Measurements from ENCODE around the gene IPO11.

- TF ChIP-seq GABPA (IDR thresholded peaks at IDR 0.05 in 1 of 2, conservative IDR thresholded peaks at IDR 0.05 in 1 of 2) (no peak), CTCF (IDR thresholded peaks at IDR 0.05; ENCODE audit: low read depth, low read length, missing input control) (no peak), MAX (IDR thresholded peaks at IDR 0.05) (no peak), ATF3 (IDR thresholded peaks at IDR 0.05) (no peak), JUND (IDR thresholded peaks at IDR 0.05) (no peak), TAF1 (conservative IDR thresholded peaks at IDR 0.05) (no peak), SP1 (IDR thresholded peaks at IDR 0.05) (no peak)
- TF ChIP-seq, protein P1, sequence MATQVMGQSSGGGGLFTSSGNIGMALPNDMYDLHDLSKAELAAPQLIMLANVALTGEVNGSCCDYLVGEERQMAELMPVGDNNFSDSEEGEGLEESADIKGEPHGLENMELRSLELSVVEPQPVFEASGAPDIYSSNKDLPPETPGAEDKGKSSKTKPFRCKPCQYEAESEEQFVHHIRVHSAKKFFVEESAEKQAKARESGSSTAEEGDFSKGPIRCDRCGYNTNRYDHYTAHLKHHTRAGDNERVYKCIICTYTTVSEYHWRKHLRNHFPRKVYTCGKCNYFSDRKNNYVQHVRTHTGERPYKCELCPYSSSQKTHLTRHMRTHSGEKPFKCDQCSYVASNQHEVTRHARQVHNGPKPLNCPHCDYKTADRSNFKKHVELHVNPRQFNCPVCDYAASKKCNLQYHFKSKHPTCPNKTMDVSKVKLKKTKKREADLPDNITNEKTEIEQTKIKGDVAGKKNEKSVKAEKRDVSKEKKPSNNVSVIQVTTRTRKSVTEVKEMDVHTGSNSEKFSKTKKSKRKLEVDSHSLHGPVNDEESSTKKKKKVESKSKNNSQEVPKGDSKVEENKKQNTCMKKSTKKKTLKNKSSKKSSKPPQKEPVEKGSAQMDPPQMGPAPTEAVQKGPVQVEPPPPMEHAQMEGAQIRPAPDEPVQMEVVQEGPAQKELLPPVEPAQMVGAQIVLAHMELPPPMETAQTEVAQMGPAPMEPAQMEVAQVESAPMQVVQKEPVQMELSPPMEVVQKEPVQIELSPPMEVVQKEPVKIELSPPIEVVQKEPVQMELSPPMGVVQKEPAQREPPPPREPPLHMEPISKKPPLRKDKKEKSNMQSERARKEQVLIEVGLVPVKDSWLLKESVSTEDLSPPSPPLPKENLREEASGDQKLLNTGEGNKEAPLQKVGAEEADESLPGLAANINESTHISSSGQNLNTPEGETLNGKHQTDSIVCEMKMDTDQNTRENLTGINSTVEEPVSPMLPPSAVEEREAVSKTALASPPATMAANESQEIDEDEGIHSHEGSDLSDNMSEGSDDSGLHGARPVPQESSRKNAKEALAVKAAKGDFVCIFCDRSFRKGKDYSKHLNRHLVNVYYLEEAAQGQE (IDR thresholded peaks at IDR 0.05) = no peak
- TF ChIP-seq, protein P2, sequence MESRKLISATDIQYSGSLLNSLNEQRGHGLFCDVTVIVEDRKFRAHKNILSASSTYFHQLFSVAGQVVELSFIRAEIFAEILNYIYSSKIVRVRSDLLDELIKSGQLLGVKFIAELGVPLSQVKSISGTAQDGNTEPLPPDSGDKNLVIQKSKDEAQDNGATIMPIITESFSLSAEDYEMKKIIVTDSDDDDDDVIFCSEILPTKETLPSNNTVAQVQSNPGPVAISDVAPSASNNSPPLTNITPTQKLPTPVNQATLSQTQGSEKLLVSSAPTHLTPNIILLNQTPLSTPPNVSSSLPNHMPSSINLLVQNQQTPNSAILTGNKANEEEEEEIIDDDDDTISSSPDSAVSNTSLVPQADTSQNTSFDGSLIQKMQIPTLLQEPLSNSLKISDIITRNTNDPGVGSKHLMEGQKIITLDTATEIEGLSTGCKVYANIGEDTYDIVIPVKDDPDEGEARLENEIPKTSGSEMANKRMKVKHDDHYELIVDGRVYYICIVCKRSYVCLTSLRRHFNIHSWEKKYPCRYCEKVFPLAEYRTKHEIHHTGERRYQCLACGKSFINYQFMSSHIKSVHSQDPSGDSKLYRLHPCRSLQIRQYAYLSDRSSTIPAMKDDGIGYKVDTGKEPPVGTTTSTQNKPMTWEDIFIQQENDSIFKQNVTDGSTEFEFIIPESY (IDR thresholded peaks at IDR 0.05) = no peak
Measured at GRCh38 chr5:62642468-62642867, 229.9 kb downstream of the IPO11 start.

Measured in liver (tissue), 3 donors.